ENCODE results near the gene ADGRF4.

ADGRF4 gene, protein sequence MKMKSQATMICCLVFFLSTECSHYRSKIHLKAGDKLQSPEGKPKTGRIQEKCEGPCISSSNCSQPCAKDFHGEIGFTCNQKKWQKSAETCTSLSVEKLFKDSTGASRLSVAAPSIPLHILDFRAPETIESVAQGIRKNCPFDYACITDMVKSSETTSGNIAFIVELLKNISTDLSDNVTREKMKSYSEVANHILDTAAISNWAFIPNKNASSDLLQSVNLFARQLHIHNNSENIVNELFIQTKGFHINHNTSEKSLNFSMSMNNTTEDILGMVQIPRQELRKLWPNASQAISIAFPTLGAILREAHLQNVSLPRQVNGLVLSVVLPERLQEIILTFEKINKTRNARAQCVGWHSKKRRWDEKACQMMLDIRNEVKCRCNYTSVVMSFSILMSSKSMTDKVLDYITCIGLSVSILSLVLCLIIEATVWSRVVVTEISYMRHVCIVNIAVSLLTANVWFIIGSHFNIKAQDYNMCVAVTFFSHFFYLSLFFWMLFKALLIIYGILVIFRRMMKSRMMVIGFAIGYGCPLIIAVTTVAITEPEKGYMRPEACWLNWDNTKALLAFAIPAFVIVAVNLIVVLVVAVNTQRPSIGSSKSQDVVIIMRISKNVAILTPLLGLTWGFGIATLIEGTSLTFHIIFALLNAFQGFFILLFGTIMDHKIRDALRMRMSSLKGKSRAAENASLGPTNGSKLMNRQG

GRCh38 chr6:47698342-47698787 is at the start of gene ADGRF4:
Gene ADGRF4 (plus strand): TSS chr6:47698580. CDS start chr6:47707246, 8,666 bp downstream.
- no peak for DNase-seq

- DNase-seq = no peak
Measured at GRCh38 chr6:47650553-47651432, 47.6 kb upstream of the ADGRF4 start.

- no peak for DNase-seq
Measured at GRCh38 chr6:47651505-47651944, 46.9 kb upstream of the ADGRF4 start.

DNA sequence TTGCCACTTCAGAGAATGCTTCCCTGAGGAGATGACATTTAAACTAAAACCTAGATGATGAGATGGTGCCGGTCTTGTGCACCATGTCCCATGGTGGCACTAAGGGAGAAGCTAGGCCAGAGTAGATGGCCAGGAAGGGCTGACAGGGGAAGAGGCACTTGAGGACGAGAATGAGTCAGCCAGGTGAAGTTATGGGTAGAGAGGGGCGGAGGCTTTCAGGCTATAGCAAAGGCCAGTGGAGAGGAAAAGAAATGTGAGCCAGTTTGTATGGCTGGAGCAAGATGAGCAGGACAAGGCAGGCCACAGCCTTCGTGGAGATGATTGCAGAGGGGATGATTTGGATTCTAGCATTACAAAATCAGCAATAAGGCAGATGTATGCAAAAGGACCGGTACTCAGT is 44.7 kb upstream of the ADGRF4 start:
- peak; percentile 76 for DNase-seq

- DNase-seq = no peak
Measured at GRCh38 chr6:47654255-47654654, 44.1 kb upstream of the ADGRF4 start.

GRCh38 chr6:47655719-47656595 is 42.4 kb upstream of the ADGRF4 start:
- peak; percentile 45 for DNase-seq

DNA sequence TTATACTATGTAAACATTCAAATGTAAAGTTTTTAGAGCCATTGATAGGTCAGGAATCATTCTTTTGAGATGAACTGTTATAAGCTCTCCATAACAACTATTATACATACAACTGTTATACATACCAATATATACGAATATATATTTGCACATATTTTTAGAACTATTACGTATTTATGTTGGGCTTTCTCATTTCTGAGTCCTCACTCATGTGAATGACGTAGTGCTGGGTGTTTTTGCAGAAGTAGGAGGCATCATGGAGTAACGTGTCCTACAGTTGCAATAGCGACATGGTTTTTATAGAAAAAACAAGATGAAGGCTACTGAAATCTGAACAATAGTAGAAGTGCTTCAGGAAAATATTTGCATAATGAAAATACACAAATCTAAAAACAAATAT is 36.4 kb upstream of the ADGRF4 start:
- no peak for DNase-seq

GRCh38 chr6:47663462-47664216 is 34.7 kb upstream of the ADGRF4 start:
- DNase-seq = peak; percentile 67

DNA sequence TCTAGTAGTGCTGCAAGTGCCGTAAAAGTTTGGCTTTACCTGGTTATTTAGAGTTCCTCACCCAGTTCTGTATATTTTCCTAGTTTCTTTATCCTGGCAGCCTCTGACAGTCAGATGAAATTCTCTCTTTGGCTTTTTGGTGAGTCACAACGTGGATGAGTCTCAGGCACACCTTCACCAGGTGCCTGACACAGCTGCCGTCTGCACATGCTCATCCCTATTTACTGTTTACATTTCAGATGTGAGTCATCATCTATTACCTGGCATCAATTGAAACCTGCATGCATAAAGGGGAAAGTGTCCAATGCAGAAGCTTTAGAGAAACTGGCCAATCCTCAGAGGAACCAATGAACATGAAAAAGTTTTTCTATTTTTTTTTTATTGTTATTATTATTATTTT is 33.3 kb upstream of the ADGRF4 start:
- peak; percentile 72 for DNase-seq

DNA sequence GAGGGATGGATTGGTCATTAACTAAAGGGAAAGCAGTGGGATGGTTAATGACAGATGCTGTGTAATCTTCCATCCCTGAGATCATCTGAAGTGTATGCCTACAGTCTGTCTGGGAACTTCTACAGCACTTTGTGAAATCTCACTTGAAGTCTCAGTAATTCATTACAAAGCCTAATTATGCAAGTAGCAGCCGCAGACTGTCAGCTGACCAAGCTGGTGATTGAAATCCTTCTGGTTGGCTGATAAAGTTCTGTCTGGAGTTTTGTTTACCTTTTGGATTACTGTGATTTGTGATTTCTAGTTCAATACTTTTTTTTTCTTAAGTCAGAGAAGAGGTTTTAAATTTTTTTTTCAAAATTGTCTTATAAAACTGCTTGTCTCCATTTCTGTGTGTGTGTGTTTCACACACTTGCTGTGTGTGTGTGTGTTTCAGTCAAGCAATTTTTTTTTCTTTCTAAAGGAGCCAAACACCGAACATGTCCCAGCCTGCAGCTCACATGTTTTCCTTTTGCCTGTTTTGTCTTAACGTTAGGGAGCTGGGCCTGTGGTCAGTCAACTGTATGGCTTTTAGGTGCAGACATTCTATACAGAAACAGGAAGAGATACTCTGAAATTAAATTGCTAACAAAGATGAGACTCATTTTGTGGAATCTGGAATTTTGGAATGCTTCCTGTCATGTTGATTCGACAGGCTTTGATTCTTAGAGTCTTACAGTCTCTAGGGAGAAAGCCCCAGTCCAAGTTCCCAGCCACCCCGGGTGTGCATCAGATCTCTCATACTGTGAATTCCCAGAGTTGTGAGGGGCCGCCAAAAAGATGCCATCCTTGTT is 28.5 kb upstream of the ADGRF4 start:
- DNase-seq = peak; percentile 18

GRCh38 chr6:47670851-47671250 is 27.5 kb upstream of the ADGRF4 start:
- DNase-seq = no peak

- DNase-seq = no peak
Measured at GRCh38 chr6:47671777-47672176, 26.6 kb upstream of the ADGRF4 start.

- no peak for DNase-seq
Measured at GRCh38 chr6:47672816-47673215, 25.6 kb upstream of the ADGRF4 start.

DNA sequence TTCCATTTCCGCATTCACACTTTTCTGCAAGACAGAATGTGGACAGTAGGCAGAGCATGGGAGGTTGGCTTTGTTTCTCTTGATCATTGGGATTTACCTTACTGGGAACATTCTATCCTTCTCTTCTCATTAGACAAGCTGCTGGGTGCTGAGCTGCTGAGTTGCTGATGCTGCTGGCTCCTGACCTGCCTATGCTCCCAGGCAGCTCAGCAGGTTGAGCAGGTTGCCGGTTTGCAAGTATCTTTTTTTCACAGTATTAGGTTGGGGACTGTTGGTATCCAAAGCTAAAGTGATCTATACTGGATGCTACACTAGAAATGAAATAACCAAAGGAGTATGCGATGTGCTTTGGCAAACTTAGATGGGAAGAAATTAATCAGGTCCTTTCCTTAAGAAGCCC is 23.7 kb upstream of the ADGRF4 start:
- DNase-seq = no peak

GRCh38 chr6:47677381-47678100 is 20.8 kb upstream of the ADGRF4 start:
- DNase-seq = no peak

DNA sequence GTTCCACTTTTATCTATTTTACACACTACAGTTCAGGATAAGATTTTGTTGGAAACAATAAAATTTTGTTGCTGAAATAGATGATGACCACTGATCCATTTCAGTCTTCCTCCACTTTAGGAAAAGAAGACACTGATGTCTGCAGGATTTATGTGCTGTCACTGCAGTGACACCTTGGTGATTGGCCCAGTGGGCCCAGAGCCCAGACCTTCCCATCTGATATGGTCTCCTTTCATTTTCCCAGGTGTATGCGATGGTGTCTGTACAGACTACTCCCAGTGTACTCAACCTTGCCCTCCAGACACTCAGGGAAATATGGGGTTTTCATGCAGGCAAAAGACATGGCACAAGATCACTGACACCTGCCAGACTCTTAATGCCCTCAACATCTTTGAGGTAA is 19.6 kb upstream of the ADGRF4 start:
- no peak for DNase-seq

DNA sequence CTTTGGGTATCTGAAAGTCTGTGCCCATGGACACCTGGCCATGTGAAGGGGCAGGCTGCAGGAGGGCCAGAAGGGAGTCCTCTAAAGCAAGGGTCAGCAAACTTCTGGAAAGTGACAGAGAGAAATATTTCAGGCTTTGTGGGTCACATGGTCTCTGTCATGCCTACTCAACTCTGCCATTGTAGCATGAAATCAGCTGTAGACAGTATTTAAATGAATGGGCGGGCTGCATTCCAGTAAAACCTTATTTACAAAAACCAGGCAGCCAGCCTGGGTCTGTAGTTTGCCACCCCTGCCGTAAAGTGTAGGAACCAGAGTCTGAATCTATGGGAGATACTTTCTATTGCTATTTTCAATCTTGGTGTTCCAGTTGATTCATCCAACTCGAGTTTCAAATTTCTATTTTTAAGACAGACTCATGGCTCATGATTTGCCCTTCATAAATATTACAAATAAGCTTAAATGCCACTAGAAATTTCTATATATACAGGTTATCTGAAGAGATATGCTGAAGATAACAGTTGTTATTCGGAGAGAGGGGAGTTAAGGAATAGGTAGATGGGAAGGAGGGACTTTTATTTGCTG is 19.0 kb upstream of the ADGRF4 start:
- no peak for DNase-seq

- peak; percentile 31 for DNase-seq
Measured at GRCh38 chr6:47680051-47680450, 18.3 kb upstream of the ADGRF4 start.

- DNase-seq = no peak
Measured at GRCh38 chr6:47680724-47681123, 17.7 kb upstream of the ADGRF4 start.

All from NCI-H510A (cell line).